Esophagus muscularis mucosa (tissue), 4 donors: ENCODE results near the gene NAV2. TPM values are rescaled to one million over a fixed set of nuclear protein-coding genes. Genes with fewer than 3 reads are reported as not detected.

Source experiments
- DNase-seq: peaks from one replicate; pipeline ENCODE4 v3.0.0-alpha.2; 2017; ENCODE audit errors: extremely low spot score
- H3K27ac ChIP-seq, 4 donors: fragments of 200-600 bp; sonication (generic); replicated peaks in 1 of 4; 1 replicate in 3 of 4; 2 replicates in 1 of 4; pipeline ENCODE4 v1.5.1; 2016 to 2019; ENCODE audit warnings: mild to moderate bottlenecking in 1 of 4
- H3K27me3 ChIP-seq, 4 donors: fragments of 200-600 bp; sonication (generic); one replicate each; pipeline versions ENCODE4 v1.5.1 to v1.6.0; 2016 to 2019
- H3K36me3 ChIP-seq, 4 donors: fragments of 200-600 bp; sonication (generic); one replicate each; pipeline ENCODE4 v1.5.1; 2016 to 2019
- H3K4me1 ChIP-seq, 4 donors: fragments of 200-600 bp; sonication (generic); one replicate each; pipeline ENCODE4 v1.5.1; 2016 to 2019
- H3K4me3 ChIP-seq, 4 donors: fragments of 200-600 bp; sonication (generic); 1 replicate in 2 of 4; 2 replicates in 2 of 4; pipeline ENCODE4 v1.5.1; 2016 to 2019; ENCODE audit warnings: mild to moderate bottlenecking in 4 of 4, moderate library complexity in 1 of 4
- H3K9me3 ChIP-seq, 4 donors: fragments of 200-600 bp; sonication (generic); 1 replicate in 3 of 4; 2 replicates in 1 of 4; pipeline ENCODE4 v1.5.1; 2016 to 2019
- CTCF ChIP-seq, 3 experiments: fragments of 200-600 bp in 2 of 3; fragments of 450-650 bp in 1 of 3; sonication (generic) in 2 of 3; IDR thresholded peaks; one replicate each; pipeline ENCODE4 v1.5.1; 2017 to 2019; ENCODE audit warnings: antibody characterized with exemption in 3 of 3, mild to moderate bottlenecking in 2 of 3, moderate library complexity in 1 of 3
- EP300 ChIP-seq: sonication (generic); formaldehyde crosslinking; IDR thresholded peaks from one replicate; pipeline ENCODE4 v1.6.1; 2017; ENCODE audit warnings: antibody characterized with exemption
- POLR2A ChIP-seq: fragments of 450-650 bp; IDR thresholded peaks from one replicate; pipeline ENCODE4 v1.6.1; 2017; ENCODE audit warnings: antibody characterized with exemption, moderate library complexity, mild to moderate bottlenecking, low read depth
- POLR2AphosphoS5 ChIP-seq, 2 donors: sonication (generic); formaldehyde crosslinking; IDR thresholded peaks; one replicate each; pipeline ENCODE4 v1.6.1; 2017; ENCODE audit warnings: antibody characterized with exemption in 2 of 2
- WGBS: methylation state at CpG from one replicate; pipeline ENCODE4 v1.1.5; 2018; 5-methylcytosine and 5-hydroxymethylcytosine counted together
- intact Hi-C: fragments of 100-400 bp; cut with DNase I; formaldehyde crosslinking; loops from one replicate; pipeline ENCODE4 v1.15.1; 2023
- total RNA-seq, 4 donors: library from RNA; depleted of rRNA; stranded (reverse); fragments of >200 nt; gene quantifications; one replicate each; pipeline versions ENCODE4 v1.1.0 to v1.2.1, GENCODE V29; 2016

The NAV2 gene
- total RNA-seq, 4 donors from 2014 or later, result 21.9 to 57.0 (median 37.5) TPM

GRCh38 chr11:19984048-19984742 is 271.6 kb downstream of the NAV2 start:
- H3K9me3 ChIP-seq, result no peaks in the 10 kb centered on the region
- 83% methylated on average over 8 of the region's 8 CpGs for WGBS
- intact Hi-C loops, result no loop called here
- H3K27me3 ChIP-seq, result no peaks in the 10 kb centered on the region
- TF ChIP-seq POLR2A (no peak), EP300 (no peak), POLR2AphosphoS5 (IDR thresholded peaks at IDR 0.05) (no peak), CTCF (IDR thresholded peaks at IDR 0.05) (no peak)
- DNase-seq, result no peak
- peaks cover 0 to 17% (median 4%) of the 10 kb centered on the region in 4 donors for H3K36me3 ChIP-seq
- peaks cover 59 to 98% (median 81%) of the 10 kb centered on the region in 4 donors for H3K4me1 ChIP-seq
- no peak overlapping the region for H3K4me3 ChIP-seq
- H3K27ac ChIP-seq, result peak overlapping the region; percentile 69 to 82 (median 78)

- TF ChIP-seq POLR2AphosphoS5 (IDR thresholded peaks at IDR 0.05), result no peak
- no peak for TF ChIP-seq EP300
- no peak for TF ChIP-seq POLR2A
- no peak for TF ChIP-seq CTCF (IDR thresholded peaks at IDR 0.05)
- H3K27me3 ChIP-seq, result no peaks in the 10 kb centered on the region
- peak overlapping the region; percentile 71 to 82 (median 78) for H3K27ac ChIP-seq
- H3K36me3 ChIP-seq, result peaks cover 0 to 24% (median 4%) of the 10 kb centered on the region in 4 donors
- no peak for DNase-seq
- no peaks in the 10 kb centered on the region for H3K9me3 ChIP-seq
- H3K4me3 ChIP-seq, result no peak overlapping the region
- intact Hi-C loops, result no loop called here
- peaks cover 53 to 94% (median 77%) of the 10 kb centered on the region in 4 donors for H3K4me1 ChIP-seq
Observed at GRCh38 chr11:19985111-19985510, 272.5 kb downstream of the NAV2 start.

- 41% methylated on average over 2 of the region's 2 CpGs for WGBS
- Histone ChIP-seq H3K9me3 (no peaks in the 10 kb centered on the region), H3K27me3 (no peaks in the 10 kb centered on the region), H3K4me3 (no peak overlapping the region), H3K36me3 (peaks cover 0 to 34% (median 6%) of the 10 kb centered on the region in 4 donors), H3K4me1 (peaks cover 33 to 72% (median 56%) of the 10 kb centered on the region in 4 donors), H3K27ac (peak overlapping the region; percentile 71 to 82 (median 78))
- intact Hi-C loops, result no loop called here
- no peak for DNase-seq
- TF ChIP-seq EP300, result no peak
- TF ChIP-seq POLR2A, result no peak
Observed at GRCh38 chr11:19987331-19987801, 274.7 kb downstream of the NAV2 start.

GRCh38 chr11:19988598-19988997 is 276.0 kb downstream of the NAV2 start:
- no peaks in the 10 kb centered on the region for H3K27me3 ChIP-seq
- DNase-seq, result no peak
- H3K4me1 ChIP-seq, result peaks cover 27 to 59% (median 44%) of the 10 kb centered on the region in 4 donors
- no peak overlapping the region for H3K4me3 ChIP-seq
- intact Hi-C loops, result no loop called here
- peak overlapping the region; percentile 71 to 82 (median 78) for H3K27ac ChIP-seq
- H3K36me3 ChIP-seq, result peaks cover 0 to 40% (median 10%) of the 10 kb centered on the region in 4 donors
- H3K9me3 ChIP-seq, result no peaks in the 10 kb centered on the region
- WGBS, result 33% methylated on average over 1 of the region's 2 CpGs
- TF ChIP-seq CTCF (IDR thresholded peaks at IDR 0.05) (no peak), POLR2AphosphoS5 (IDR thresholded peaks at IDR 0.05) (peak; percentile 67 to 69)

- Histone ChIP-seq H3K36me3 (peaks cover 0 to 38% (median 7%) of the 10 kb centered on the region in 4 donors), H3K4me1 (peaks cover 26 to 56% (median 40%) of the 10 kb centered on the region in 4 donors), H3K27ac (peak overlapping the region; percentile 71 to 82 (median 78)), H3K27me3 (no peaks in the 10 kb centered on the region), H3K9me3 (no peaks in the 10 kb centered on the region), H3K4me3 (no peak overlapping the region)
- 74% methylated on average over 2 of the region's 2 CpGs for WGBS
- intact Hi-C loops, result no loop called here
- TF ChIP-seq EP300 (no peak), CTCF (IDR thresholded peaks at IDR 0.05) (no peak), POLR2A (no peak), POLR2AphosphoS5 (IDR thresholded peaks at IDR 0.05) (no peak)
- no peak for DNase-seq
Observed at GRCh38 chr11:19989191-19989590, 276.6 kb downstream of the NAV2 start.
